ENCODE data around the gene OSBP2. TPM values are rescaled to one million over a fixed set of nuclear protein-coding genes. Genes with fewer than 3 reads are reported as not detected.

Gene OSBP2
- total and polyA plus RNA-seq, 2 experiments from 2014 or later = 2.1 to 2.9 TPM

DNA sequence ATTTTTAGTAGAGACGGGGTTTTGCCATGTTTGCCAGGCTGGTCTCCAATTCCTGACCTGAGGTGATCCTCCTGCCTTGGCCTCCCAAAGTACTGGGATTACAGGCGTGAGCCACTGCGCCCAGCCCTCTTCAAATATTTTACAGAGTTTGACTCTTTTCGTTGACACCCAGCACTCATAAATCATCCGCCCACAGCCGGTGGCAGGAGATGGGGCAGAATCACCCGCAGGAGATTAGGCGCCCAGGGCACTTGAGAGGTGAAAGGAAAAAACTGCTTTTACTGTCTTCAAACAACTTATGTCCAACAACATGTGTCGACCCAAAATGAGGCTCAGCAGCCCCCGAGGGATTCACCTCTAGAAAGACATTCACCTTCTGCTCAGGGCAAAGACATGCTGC lies 56.9 kb downstream of the OSBP2 start (continued):
- TF ChIP-seq ZNF462 (CRISPR knock-in tag; IDR thresholded peaks at IDR 0.05) (no peak), STAT1 (IDR thresholded peaks at IDR 0.05; ENCODE audit: unreplicated experiment) (no peak), POLR2AphosphoS5 (IDR thresholded peaks at IDR 0.05; ENCODE audit: low read depth) (no peak), ZNF331 (CRISPR knock-in tag; IDR thresholded peaks at IDR 0.05; ENCODE audit: low read depth) (no peak), EZH2 (IDR thresholded peaks at IDR 0.05; ENCODE audit: low read depth, unreplicated experiment) (no peak), ETS1 (IDR thresholded peaks at IDR 0.05) (no peak)

GRCh38 chr22:30752771-30753170 lies 58.1 kb downstream of the OSBP2 start:
- no peak for DNase-seq (ENCODE audit: low spot score)
- no peak for ATAC-seq
- H3K27ac Mint-ChIP-seq = no peak overlapping the region
- Histone ChIP-seq H3K4me3 (no peak overlapping the region), H3K27me3 (ENCODE audit: insufficient read depth) (no peaks in the 10 kb centered on the region), H3K4me1 (ENCODE audit: insufficient read depth) (no peaks in the 10 kb centered on the region; the same call in 1 of the 2 replicates), H3K36me3 (ENCODE audit: insufficient read depth) (no peaks in the 10 kb centered on the region), H3K79me2 (replicated peaks; ENCODE audit: insufficient read depth) (no peaks in the 10 kb centered on the region), H2AFZ (no peak overlapping the region), H3K4me2 (no peak overlapping the region), H4K20me1 (replicated peaks; ENCODE audit: insufficient read depth) (no peaks in the 10 kb centered on the region), H3K27ac (ENCODE audit: low read depth) (no peak overlapping the region), H3F3A (replicated peaks; ENCODE audit: low read depth) (no peaks in the 10 kb centered on the region), H3K9me2 (ENCODE audit: insufficient read depth) (no peaks in the 10 kb centered on the region)
- H3K9me3 Mint-ChIP-seq = peaks cover 18% of the 10 kb centered on the region; the same call in 2 of the 3 replicates
- H3K4me1 Mint-ChIP-seq = peaks cover 9% of the 10 kb centered on the region; the same call in 2 of the 3 replicates
- H3K27me3 Mint-ChIP-seq (ENCODE audit: insufficient read depth, low read depth, poor library complexity) = no peaks in the 10 kb centered on the region
- no peak overlapping the region for H3K4me3 Mint-ChIP-seq
- H3K36me3 Mint-ChIP-seq (ENCODE audit: low read depth) = peaks cover 9% of the 10 kb centered on the region
- no peak for TF ChIP-seq EZH2 (IDR thresholded peaks at IDR 0.05; ENCODE audit: low read depth, unreplicated experiment)
- no peak for TF ChIP-seq ETS1 (IDR thresholded peaks at IDR 0.05)
- TF ChIP-seq ZNF462 (CRISPR knock-in tag; IDR thresholded peaks at IDR 0.05) = no peak
- TF ChIP-seq ZNF114 (CRISPR knock-in tag; IDR thresholded peaks at IDR 0.05) = no peak
